Measurements from ENCODE around the gene ST6GALNAC3.
"Not testable (repeated sequence)": the region's sequence is repeated elsewhere in the genome, so short reads cannot be mapped to it uniquely, and the experiment has no call there.

ST6GALNAC3 gene

DNA sequence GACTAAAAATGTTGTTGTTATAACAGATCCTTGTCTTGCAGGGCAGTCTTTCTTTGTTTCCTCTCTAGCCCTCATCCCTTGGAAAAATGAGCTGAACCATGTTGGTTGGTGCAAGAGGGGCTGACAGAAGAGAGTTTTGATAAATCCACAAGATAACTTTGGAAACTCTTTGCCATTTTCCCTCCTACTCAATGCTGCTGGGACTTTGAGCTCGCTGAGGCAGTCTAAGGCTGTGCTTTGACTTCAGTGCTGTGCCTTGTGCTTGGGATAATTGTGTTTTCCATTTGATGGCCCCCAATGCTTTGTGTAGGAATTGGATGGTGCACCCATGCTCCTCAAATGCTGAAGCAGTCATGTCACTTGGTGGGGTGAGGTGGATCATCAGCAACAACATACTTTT is 31.7 kb downstream of the ST6GALNAC3 start:
- H3K27ac ChIP-seq: no peak overlapping the region
- TF ChIP-seq, protein P1, sequence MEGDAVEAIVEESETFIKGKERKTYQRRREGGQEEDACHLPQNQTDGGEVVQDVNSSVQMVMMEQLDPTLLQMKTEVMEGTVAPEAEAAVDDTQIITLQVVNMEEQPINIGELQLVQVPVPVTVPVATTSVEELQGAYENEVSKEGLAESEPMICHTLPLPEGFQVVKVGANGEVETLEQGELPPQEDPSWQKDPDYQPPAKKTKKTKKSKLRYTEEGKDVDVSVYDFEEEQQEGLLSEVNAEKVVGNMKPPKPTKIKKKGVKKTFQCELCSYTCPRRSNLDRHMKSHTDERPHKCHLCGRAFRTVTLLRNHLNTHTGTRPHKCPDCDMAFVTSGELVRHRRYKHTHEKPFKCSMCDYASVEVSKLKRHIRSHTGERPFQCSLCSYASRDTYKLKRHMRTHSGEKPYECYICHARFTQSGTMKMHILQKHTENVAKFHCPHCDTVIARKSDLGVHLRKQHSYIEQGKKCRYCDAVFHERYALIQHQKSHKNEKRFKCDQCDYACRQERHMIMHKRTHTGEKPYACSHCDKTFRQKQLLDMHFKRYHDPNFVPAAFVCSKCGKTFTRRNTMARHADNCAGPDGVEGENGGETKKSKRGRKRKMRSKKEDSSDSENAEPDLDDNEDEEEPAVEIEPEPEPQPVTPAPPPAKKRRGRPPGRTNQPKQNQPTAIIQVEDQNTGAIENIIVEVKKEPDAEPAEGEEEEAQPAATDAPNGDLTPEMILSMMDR (IDR thresholded peaks at IDR 0.05): no peak
- no peak for TF ChIP-seq ZFX (IDR thresholded peaks at IDR 0.05; ENCODE audit: borderline replicate concordance)

DNA sequence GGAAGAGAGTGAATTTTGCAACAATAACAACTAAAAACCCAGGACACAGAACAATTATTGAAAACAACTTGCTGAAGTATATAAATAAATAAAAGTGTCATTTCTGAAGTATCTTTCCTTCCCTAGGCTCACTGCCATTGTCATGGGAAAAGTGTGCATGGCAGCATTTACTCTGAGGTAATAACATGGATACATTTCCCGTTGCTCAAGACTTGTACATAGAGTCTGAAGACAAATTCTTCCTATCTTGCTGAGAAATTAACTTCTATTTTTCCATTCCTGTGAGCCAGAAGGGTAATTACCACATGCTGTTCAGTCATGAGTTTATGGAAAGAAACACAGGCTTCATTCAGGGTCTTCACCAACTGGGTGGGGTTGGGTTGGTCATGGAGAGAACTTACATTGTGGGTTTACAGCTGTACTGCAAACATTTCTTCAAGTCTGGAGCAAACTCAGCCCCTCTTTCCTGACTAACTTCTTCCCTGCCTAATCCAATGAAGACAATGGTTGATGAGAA is 32.2 kb downstream of the ST6GALNAC3 start:
- TF ChIP-seq, protein P1 (IDR thresholded peaks at IDR 0.05): no peak
- no peak for TF ChIP-seq ZFX (IDR thresholded peaks at IDR 0.05; ENCODE audit: borderline replicate concordance)
- no peak overlapping the region for H3K27ac ChIP-seq

DNA sequence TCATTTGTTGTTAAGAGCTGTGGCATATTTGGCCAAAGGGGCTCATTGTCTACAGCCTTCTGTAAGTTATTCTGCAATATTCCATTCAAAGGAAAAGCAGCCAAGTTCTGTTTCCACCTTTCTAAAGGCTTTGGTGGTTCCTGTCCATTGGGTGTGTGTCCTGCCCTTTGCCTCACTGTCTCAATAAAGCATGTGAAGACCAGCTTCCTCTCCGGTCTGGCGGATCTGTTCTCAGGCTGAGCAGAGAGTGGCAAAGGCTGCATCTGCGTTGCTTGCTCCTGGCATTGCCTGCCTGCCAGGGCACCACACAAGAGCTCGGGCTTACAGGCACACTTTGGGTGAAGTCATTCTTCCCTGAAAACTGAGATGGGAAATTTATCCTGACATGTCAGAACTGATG is 34.9 kb downstream of the ST6GALNAC3 start:
- H3K27ac ChIP-seq: no peak overlapping the region
- TF ChIP-seq, protein P1 (IDR thresholded peaks at IDR 0.05): no peak
- no peak for TF ChIP-seq ZFX (IDR thresholded peaks at IDR 0.05; ENCODE audit: borderline replicate concordance)

DNA sequence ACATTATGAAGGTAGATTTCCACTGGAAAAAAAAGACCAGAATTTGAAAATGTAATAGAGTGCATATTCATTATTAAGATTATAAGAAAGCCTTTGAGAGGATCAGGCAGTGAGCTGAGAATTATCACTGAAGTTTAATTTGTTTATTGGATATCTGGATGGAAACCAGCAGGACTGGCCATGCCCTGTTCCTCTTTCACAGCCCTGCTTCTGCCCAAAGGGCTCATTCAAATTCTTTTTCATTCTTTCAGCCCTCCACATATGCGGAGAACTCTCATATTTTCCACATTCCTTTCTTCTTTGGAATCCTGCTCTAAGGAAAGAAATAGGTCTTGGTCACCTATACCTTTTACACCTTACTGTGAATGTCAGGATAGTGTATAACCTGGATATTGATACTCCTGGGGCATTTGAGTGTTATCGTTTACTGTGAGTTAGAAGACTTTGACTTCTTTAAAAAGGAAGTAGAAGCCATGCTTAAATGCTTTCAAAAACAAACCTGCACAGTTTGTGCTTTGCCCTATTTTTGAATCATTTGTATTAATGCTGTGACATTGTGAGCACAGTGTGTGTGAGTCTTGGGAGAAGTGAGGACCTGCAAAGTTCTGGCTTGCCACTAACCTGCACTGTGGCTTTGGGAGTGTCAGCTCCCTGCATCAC is 35.5 kb downstream of the ST6GALNAC3 start:
- TF ChIP-seq, protein P1 (IDR thresholded peaks at IDR 0.05): no peak
- TF ChIP-seq ZFX (IDR thresholded peaks at IDR 0.05; ENCODE audit: borderline replicate concordance): no peak

DNA sequence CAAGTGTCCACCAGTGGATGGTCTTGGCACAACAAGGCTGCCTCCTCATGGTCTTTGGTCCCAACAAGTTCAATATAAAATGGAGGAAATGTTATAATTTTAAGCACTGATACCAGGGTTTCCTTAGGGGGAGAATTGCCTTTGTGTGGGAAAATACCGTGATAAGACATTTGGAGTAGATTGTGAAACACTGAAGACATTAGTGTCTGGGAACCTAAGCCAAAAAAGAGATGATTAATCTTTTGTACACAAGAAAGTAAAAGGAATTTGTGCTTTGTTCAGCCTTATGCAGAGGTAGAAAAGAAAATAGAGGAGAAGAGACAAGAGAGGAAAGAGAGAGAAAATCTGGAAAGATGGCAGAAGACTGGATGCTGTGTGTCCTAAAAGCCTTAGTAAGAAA is 36.1 kb downstream of the ST6GALNAC3 start:
- TF ChIP-seq ZFX (IDR thresholded peaks at IDR 0.05; ENCODE audit: borderline replicate concordance): no peak
- TF ChIP-seq, protein P1 (IDR thresholded peaks at IDR 0.05): no peak
- no peak overlapping the region for H3K27ac ChIP-seq

More for the DNA sequence above, 35.5 kb downstream of the ST6GALNAC3 start:
- H3K27ac ChIP-seq: no peak overlapping the region

DNA sequence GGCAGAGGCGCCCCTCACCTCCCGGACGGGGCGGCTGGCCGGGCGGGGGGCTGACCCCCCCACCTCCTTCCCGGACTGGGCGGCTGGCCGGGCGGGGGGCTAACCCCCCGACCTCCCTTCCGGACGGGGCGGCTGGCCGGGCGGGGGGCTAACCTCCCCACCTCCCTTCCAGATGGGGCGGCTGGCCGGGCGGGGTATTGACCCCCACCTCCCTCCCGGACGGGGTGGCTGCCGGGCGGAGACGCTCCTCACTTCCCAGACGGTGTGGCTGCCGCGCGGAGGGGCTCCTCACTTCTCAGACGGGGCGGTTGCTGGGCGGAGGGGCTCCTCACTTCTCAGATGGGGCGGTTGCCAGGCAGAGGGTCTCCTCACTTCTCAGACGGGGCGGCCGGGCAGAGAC is 37.8 kb downstream of the ST6GALNAC3 start:
- H3K27ac ChIP-seq: not testable (repeated sequence)

DNA sequence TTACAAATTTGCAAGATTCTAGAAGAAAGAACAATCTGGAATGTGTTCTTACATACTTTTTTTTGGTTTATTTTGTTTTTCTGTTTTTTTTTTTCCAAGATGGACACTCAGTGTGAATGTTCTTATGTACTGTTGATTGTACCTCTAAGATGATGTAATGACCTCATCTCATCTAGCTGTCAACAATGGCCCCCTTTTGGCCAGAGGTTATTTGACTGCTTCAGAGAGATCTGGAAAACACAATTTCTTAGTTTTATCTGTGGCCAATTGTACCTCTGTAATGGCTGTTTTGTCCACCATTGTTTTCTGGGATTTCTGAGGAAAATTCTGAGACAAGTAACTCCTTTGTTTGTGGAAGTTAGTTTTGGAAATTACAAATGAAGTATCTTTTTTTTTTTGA is 38.9 kb downstream of the ST6GALNAC3 start:
- no peak overlapping the region for H3K27ac ChIP-seq
- TF ChIP-seq, protein P1 (IDR thresholded peaks at IDR 0.05): no peak
- TF ChIP-seq ZFX (IDR thresholded peaks at IDR 0.05; ENCODE audit: borderline replicate concordance): no peak

DNA sequence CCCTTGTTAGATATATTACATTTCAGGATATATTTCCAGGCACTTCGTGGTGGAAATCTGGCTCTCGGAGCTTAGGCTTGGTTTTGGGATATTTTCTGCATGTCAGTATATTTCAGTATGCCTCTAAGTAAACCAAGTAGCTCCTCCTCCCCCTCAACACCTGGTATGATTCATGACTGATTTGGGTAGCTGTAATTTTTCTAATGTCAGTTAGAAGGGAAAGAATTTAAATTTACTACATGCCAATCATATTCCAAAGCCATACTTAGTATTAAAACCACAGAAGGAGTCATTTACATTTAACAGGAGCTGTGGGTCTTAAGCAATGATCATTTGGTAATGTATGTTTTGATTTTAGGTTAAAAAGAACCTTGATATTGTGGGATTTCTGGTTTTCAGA is 40.6 kb downstream of the ST6GALNAC3 start:
- no peak overlapping the region for H3K27ac ChIP-seq
- TF ChIP-seq, protein P1 (IDR thresholded peaks at IDR 0.05): no peak
- no peak for TF ChIP-seq ZFX (IDR thresholded peaks at IDR 0.05; ENCODE audit: borderline replicate concordance)

Data from 22Rv1 (cell line).